ENCODE results near the gene RNF5. TPM values are rescaled to one million over a fixed set of nuclear protein-coding genes. Genes with fewer than 3 reads are reported as not detected.

Gene RNF5
- total RNA-seq, 4 donors from 2014 or later: 74.5 to 117 (median 107) TPM

DNA sequence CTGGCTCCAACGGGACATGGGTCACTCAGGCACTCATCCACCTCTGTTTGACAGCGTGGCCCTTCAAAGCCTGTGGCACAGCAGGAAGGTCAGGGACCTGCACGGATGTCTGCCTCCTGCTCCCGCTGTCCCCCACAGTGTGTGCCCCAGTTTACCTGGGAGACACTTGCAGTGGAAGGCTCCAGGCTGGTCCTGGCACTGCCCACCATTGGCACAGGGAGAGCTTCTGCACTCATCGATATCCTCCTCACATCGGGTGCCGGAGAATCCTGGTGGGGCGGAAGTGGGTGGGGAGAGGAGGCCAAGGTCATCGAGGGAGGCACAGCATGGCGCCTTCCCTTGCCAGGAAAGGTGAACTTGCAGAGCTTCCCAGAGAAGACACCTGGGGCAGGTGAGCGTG, 38.8 kb downstream of the RNF5 start:
- no peaks in the 10 kb centered on the region for H3K27me3 ChIP-seq
- no peak for TF ChIP-seq POLR2A (IDR thresholded peaks at IDR 0.05)
- TF ChIP-seq EP300 (IDR thresholded peaks at IDR 0.05): no peak
- TF ChIP-seq, protein P1, sequence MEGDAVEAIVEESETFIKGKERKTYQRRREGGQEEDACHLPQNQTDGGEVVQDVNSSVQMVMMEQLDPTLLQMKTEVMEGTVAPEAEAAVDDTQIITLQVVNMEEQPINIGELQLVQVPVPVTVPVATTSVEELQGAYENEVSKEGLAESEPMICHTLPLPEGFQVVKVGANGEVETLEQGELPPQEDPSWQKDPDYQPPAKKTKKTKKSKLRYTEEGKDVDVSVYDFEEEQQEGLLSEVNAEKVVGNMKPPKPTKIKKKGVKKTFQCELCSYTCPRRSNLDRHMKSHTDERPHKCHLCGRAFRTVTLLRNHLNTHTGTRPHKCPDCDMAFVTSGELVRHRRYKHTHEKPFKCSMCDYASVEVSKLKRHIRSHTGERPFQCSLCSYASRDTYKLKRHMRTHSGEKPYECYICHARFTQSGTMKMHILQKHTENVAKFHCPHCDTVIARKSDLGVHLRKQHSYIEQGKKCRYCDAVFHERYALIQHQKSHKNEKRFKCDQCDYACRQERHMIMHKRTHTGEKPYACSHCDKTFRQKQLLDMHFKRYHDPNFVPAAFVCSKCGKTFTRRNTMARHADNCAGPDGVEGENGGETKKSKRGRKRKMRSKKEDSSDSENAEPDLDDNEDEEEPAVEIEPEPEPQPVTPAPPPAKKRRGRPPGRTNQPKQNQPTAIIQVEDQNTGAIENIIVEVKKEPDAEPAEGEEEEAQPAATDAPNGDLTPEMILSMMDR (IDR thresholded peaks at IDR 0.05): no peak
- H3K4me3 ChIP-seq: no peak overlapping the region
- whole genome bisulfite sequencing, 2 donors: 96% methylated on average over 7 to 10 of the region's 11 CpGs
- no peaks in the 10 kb centered on the region for H3K4me1 ChIP-seq
- no peaks in the 10 kb centered on the region for H3K9me3 ChIP-seq
- H3K36me3 ChIP-seq: no peaks in the 10 kb centered on the region
- no peak for DNase-seq (ENCODE audit: low spot score in 2 of 2)
- no peak overlapping the region for H3K27ac ChIP-seq

DNA sequence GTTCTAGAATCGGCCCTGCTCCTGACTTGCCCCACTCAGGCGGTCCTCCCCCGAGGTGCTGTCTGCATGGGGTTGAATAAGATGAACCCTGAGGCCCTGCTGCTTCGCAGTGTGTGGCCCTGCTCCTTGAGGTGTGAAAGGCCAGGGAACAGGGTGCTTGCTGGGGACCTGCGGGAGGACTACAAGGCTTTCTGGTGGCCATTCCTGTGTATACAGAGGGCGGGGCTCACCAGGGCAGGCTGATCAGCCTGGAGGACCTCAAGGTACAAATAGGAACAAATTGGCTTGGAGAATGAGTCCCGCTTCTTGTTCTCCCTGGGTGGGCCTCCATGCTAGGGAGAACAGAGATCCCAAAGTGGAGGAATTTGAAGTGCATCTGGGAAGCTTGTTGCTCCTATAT, 40.0 kb downstream of the RNF5 start:
- WGBS, 2 donors: 74 to 79% methylated on average over 7 of the region's 7 CpGs
- H3K9me3 ChIP-seq: no peaks in the 10 kb centered on the region
- no peaks in the 10 kb centered on the region for H3K27me3 ChIP-seq
- no peak overlapping the region for H3K27ac ChIP-seq
- no peaks in the 10 kb centered on the region for H3K4me1 ChIP-seq
- TF ChIP-seq EP300 (IDR thresholded peaks at IDR 0.05) (no peak), POLR2A (IDR thresholded peaks at IDR 0.05) (no peak)
- TF ChIP-seq, protein P1 (IDR thresholded peaks at IDR 0.05): no peak
- H3K36me3 ChIP-seq: no peaks in the 10 kb centered on the region
- no peak overlapping the region for H3K4me3 ChIP-seq
- DNase-seq (ENCODE audit: low spot score in 2 of 2): no peak

DNA sequence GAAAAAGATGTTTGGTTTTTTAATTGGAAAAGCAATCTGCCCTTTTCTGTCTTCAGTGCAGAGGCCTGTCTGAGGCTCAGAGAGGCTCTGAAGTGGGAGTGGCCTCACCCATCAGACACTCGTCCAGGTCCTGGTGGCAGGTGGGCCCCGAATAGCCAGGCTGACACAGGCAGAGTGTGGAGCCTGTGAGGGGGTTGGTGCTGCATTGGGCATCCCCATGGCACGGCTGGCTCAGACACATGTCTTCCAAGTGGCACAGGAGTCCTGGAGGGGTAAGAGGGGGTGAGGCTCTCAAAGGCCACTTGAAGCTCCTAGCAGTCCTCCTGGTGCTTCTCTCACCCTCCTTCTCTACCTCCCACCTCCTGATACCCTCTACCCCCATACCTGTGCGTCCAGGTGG, 41.8 kb downstream of the RNF5 start:
- Histone ChIP-seq H3K36me3 (no peaks in the 10 kb centered on the region), H3K27me3 (no peaks in the 10 kb centered on the region), H3K4me3 (no peak overlapping the region), H3K4me1 (peaks cover 0 to 5% (median 0%) of the 10 kb centered on the region in 4 donors), H3K27ac (no peak overlapping the region), H3K9me3 (no peaks in the 10 kb centered on the region)
- TF ChIP-seq EP300 (IDR thresholded peaks at IDR 0.05) (no peak), POLR2A (IDR thresholded peaks at IDR 0.05) (no peak)
- TF ChIP-seq, protein P1 (IDR thresholded peaks at IDR 0.05): no peak
- 65 to 75% methylated on average over 4 of the region's 4 CpGs for WGBS, 2 donors
- no peak for DNase-seq (ENCODE audit: low spot score in 2 of 2)

DNA sequence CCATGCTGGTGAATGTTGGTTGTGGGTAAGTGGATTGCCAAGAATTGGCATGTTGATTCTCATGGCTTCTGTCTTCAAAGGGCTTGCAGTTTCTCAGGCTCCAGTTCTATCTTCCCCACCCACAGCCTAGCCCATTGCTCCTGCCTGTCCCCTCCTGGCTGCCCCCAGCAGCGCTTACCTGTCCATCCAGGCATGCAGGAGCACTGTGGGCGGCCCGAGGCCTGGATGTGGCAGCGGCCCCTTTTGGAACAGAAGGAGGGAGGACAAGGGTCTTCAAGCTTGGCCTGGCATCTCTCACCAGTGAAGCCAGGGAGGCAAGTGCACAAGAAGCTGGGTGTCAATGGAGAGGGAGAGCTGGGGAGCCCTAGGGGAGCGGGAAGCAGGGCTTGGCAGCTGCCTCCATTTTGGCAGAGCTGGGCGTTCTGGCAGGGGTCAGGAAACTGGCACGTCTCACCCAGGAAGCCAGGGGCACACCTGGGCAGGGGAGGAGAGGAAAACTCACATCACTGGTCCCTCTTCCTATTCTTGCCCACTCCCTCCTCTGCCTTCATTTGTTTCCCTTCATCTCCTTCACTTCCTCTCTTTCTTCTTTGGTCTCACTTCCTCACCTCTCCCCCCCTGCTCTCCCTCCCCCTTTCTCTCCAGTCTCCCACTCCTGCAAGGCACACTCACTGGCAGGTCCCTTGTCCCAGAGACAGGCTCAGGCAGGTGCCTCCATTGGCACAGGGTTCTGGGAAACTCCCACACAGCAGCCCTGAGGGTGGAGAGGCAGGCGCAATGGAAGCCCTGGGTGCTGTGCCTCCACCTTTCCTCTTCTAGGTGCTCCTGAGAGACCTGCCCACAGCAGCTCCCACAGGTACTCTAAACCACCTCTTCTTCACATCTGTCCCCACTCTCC, 44.4 kb downstream of the RNF5 start:
- Histone ChIP-seq H3K27ac (no peak overlapping the region), H3K4me3 (peak overlapping the region in 1 of 4 donors; percentile 20)

More for the DNA sequence above, 44.4 kb downstream of the RNF5 start:
- Histone ChIP-seq H3K9me3 (no peaks in the 10 kb centered on the region), H3K36me3 (no peaks in the 10 kb centered on the region), H3K4me1 (peaks cover 0 to 11% (median 0%) of the 10 kb centered on the region in 4 donors), H3K27me3 (no peaks in the 10 kb centered on the region)
- TF ChIP-seq POLR2A (IDR thresholded peaks at IDR 0.05) (no peak), EP300 (IDR thresholded peaks at IDR 0.05) (no peak)
- TF ChIP-seq, protein P1 (IDR thresholded peaks at IDR 0.05): no peak
- no peak for DNase-seq (ENCODE audit: low spot score in 2 of 2)
- WGBS, 2 donors: 86 to 93% methylated on average over 8 of the region's 8 CpGs
